ENCODE results near the gene GTF3C4.

The GTF3C4 gene

DNA sequence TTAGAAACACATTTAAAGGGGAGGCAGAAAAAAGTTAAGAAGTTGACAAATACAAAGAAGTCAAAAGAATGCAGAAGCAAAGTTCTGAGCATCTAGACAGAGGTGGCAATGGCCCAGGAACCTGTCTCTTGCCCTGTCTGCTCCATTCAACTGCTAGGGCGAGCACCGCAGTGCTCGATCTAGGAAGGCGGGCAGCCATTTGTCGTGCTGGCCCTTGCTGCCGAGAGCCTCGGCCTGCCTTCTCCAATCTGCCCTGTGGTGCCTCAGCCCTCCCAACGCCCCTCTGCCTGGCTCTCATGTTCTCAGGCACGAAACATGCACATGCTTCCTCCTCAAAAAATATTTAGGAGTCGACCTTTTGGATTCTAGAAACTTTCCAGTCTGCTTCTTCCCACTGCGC lies 42.7 kb upstream of the GTF3C4 start:
- H3K27ac ChIP-seq (ENCODE audit: low read length, poor library complexity, severe bottlenecking) = no peak overlapping the region
- peaks cover 9% of the 10 kb centered on the region for H3K4me1 ChIP-seq (ENCODE audit: control insufficient read depth, insufficient read depth, low read depth, low read length)
- no peak overlapping the region for H3K9ac ChIP-seq (ENCODE audit: low read length)
- H3K23ac ChIP-seq (ENCODE audit: low read length in 2 of 2) = no peak overlapping the region
- H2BK120ac ChIP-seq (ENCODE audit: low read depth, low read length) = no peak overlapping the region
- no peak overlapping the region for H2AK5ac ChIP-seq (ENCODE audit: low read length, severe bottlenecking)
- no peak overlapping the region for H3K4ac ChIP-seq (ENCODE audit: low read depth in 1 of 2, low read length in 2 of 2)
- H3K36me3 ChIP-seq (ENCODE audit: control insufficient read depth in 1 of 2, insufficient read depth in 2 of 2, low read depth in 1 of 2, low read length in 2 of 2) = peaks cover 43 to 78% of the 10 kb centered on the region in 2 experiments
- no peaks in the 10 kb centered on the region for H3K27me3 ChIP-seq (ENCODE audit: control insufficient read depth in 1 of 2, insufficient read depth in 1 of 2, low read length in 2 of 2)
- no peak overlapping the region for H4K8ac ChIP-seq (ENCODE audit: low read length)
- no peaks in the 10 kb centered on the region for H3K9me3 ChIP-seq (ENCODE audit: control insufficient read depth, low read length)
- peaks cover 4% of the 10 kb centered on the region for H3K79me1 ChIP-seq (replicated peaks; ENCODE audit: low read length, poor library complexity, severe bottlenecking)
- no peak overlapping the region for H3K4me2 ChIP-seq (ENCODE audit: low read length, poor library complexity, severe bottlenecking)
- no peak overlapping the region for H3K4me3 ChIP-seq (ENCODE audit: insufficient read depth in 1 of 2, low read depth in 1 of 2, low read length in 2 of 2)
- no peak overlapping the region for H2AFZ ChIP-seq (ENCODE audit: low read depth, low read length)
- H2BK15ac ChIP-seq (ENCODE audit: low read depth, poor library complexity, severe bottlenecking) = no peak overlapping the region
- H2BK5ac ChIP-seq (ENCODE audit: low read depth, low read length, poor library complexity, severe bottlenecking) = no peak overlapping the region
- H3K14ac ChIP-seq (ENCODE audit: low read length in 2 of 2) = no peak overlapping the region
- no peak for DNase-seq
- no peak overlapping the region for H3K18ac ChIP-seq (ENCODE audit: low read depth in 1 of 2, low read length in 2 of 2)
- 93% methylated on average over 11 of the region's 11 CpGs for WGBS
- no peak overlapping the region for H4K91ac ChIP-seq (ENCODE audit: low read length)
- H2BK12ac ChIP-seq (ENCODE audit: low read length in 2 of 2) = no peak overlapping the region

DNA sequence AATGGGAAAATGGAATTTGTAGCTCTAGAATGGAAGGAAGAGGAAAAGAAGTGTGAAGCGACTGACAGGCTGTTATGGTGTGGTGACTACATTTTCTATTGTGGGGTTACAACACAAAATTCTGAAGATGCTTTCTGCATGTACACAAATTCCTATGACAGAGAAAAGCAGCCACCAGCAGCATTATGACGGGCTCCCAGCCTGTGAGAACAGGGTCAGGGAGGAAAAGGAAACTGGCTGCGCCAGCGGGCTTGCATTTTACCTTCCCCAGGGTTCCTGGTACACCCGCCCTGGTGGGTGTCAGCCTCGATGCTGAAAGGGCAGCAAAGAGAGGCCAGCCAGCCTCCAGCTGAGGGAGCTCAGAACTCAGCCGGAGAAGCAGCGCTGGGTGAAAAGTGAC lies 41.5 kb upstream of the GTF3C4 start:
- no peaks in the 10 kb centered on the region for H3K27me3 ChIP-seq (ENCODE audit: control insufficient read depth in 1 of 2, insufficient read depth in 1 of 2, low read length in 2 of 2)
- H2BK120ac ChIP-seq (ENCODE audit: low read depth, low read length) = no peak overlapping the region
- no peak overlapping the region for H2BK5ac ChIP-seq (ENCODE audit: low read depth, low read length, poor library complexity, severe bottlenecking)
- 97% methylated on average over 6 of the region's 8 CpGs for WGBS
- DNase-seq = no peak
- peaks cover 36 to 75% of the 10 kb centered on the region in 2 experiments for H3K36me3 ChIP-seq (ENCODE audit: control insufficient read depth in 1 of 2, insufficient read depth in 2 of 2, low read depth in 1 of 2, low read length in 2 of 2)
- H2AFZ ChIP-seq (ENCODE audit: low read depth, low read length) = no peak overlapping the region
- H3K14ac ChIP-seq (ENCODE audit: low read length in 2 of 2) = no peak overlapping the region
- H3K4me1 ChIP-seq (ENCODE audit: control insufficient read depth, insufficient read depth, low read depth, low read length) = peaks cover 7% of the 10 kb centered on the region
- H3K18ac ChIP-seq (ENCODE audit: low read depth in 1 of 2, low read length in 2 of 2) = no peak overlapping the region
- H2AK5ac ChIP-seq (ENCODE audit: low read length, severe bottlenecking) = no peak overlapping the region
- H3K4me3 ChIP-seq (ENCODE audit: insufficient read depth in 1 of 2, low read depth in 1 of 2, low read length in 2 of 2) = no peak overlapping the region
- no peak overlapping the region for H3K23ac ChIP-seq (ENCODE audit: low read length in 2 of 2)
- no peak overlapping the region for H2BK15ac ChIP-seq (ENCODE audit: low read depth, poor library complexity, severe bottlenecking)
- H3K9me3 ChIP-seq (ENCODE audit: control insufficient read depth, low read length) = no peaks in the 10 kb centered on the region
- H3K79me1 ChIP-seq (replicated peaks; ENCODE audit: low read length, poor library complexity, severe bottlenecking) = peaks cover 3% of the 10 kb centered on the region
- H3K4ac ChIP-seq (ENCODE audit: low read depth in 1 of 2, low read length in 2 of 2) = no peak overlapping the region
- no peak overlapping the region for H2BK12ac ChIP-seq (ENCODE audit: low read length in 2 of 2)
- H3K9ac ChIP-seq (ENCODE audit: low read length) = no peak overlapping the region
- H4K8ac ChIP-seq (ENCODE audit: low read length) = no peak overlapping the region
- H4K91ac ChIP-seq (ENCODE audit: low read length) = no peak overlapping the region
- H3K4me2 ChIP-seq (ENCODE audit: low read length, poor library complexity, severe bottlenecking) = no peak overlapping the region
- H3K27ac ChIP-seq (ENCODE audit: low read length, poor library complexity, severe bottlenecking) = no peak overlapping the region

DNA sequence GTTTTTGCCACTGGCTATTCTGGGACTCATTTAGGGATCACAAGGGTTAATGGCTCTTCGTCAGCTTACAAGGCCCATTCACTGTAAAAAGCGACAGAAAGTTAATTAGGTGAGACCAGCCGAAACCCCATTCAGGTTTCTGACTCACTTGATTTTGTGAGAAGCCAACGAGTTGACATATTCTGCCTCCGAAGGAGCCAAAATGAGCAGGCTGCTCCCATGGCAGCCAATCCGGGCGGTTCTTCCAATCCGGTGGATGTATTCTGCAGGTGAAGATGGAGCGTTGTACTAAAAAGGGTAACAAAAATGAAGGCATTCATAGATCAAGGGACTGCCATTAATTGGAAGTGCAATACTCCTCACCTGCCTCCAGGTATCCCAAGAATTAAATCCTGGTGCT lies 40.1 kb upstream of the GTF3C4 start:
- Histone ChIP-seq H3K36me3 (ENCODE audit: control insufficient read depth in 1 of 2, insufficient read depth in 2 of 2, low read depth in 1 of 2, low read length in 2 of 2) (peaks cover 35 to 68% of the 10 kb centered on the region in 2 experiments), H4K91ac (ENCODE audit: low read length) (no peak overlapping the region), H3K4me3 (ENCODE audit: insufficient read depth in 1 of 2, low read depth in 1 of 2, low read length in 2 of 2) (no peak overlapping the region), H3K14ac (ENCODE audit: low read length in 2 of 2) (no peak overlapping the region), H3K4ac (ENCODE audit: low read depth in 1 of 2, low read length in 2 of 2) (no peak overlapping the region), H2BK12ac (ENCODE audit: low read length in 2 of 2) (no peak overlapping the region), H2BK5ac (ENCODE audit: low read depth, low read length, poor library complexity, severe bottlenecking) (no peak overlapping the region), H3K18ac (ENCODE audit: low read depth in 1 of 2, low read length in 2 of 2) (no peak overlapping the region), H3K27me3 (ENCODE audit: control insufficient read depth in 1 of 2, insufficient read depth in 1 of 2, low read length in 2 of 2) (no peaks in the 10 kb centered on the region), H2BK120ac (ENCODE audit: low read depth, low read length) (no peak overlapping the region), H3K4me2 (ENCODE audit: low read length, poor library complexity, severe bottlenecking) (no peak overlapping the region), H2BK15ac (ENCODE audit: low read depth, poor library complexity, severe bottlenecking) (no peak overlapping the region), H3K23ac (ENCODE audit: low read length in 2 of 2) (no peak overlapping the region), H4K8ac (ENCODE audit: low read length) (no peak overlapping the region), H3K27ac (ENCODE audit: low read length, poor library complexity, severe bottlenecking) (no peak overlapping the region), H3K9ac (ENCODE audit: low read length) (no peak overlapping the region), H3K4me1 (ENCODE audit: control insufficient read depth, insufficient read depth, low read depth, low read length) (peaks cover 7% of the 10 kb centered on the region), H2AFZ (ENCODE audit: low read depth, low read length) (no peak overlapping the region), H2AK5ac (ENCODE audit: low read length, severe bottlenecking) (no peak overlapping the region), H3K9me3 (ENCODE audit: control insufficient read depth, low read length) (no peaks in the 10 kb centered on the region), H3K79me1 (replicated peaks; ENCODE audit: low read length, poor library complexity, severe bottlenecking) (peaks cover 8% of the 10 kb centered on the region)
- 97% methylated on average over 9 of the region's 9 CpGs for WGBS
- no peak for DNase-seq

DNA sequence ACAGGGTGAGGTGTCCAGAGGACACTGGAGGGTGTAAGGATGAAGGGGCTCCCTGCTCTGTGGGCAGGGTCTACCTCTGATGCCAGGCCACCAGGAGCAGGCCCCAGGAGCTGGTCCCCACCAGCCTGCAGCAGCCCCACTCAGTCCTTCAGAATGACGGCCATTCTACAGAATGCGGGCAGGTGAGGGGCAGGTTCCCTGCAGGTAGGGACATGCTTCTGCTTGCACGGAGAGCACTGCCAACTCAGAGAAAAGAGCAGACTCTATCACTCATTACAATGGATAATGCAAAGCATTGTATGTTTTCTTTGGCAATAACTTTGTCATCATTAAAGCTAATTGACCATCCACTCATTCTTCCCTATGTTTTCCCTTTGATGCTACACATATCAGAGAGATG lies 39.5 kb upstream of the GTF3C4 start:
- Histone ChIP-seq H2BK5ac (ENCODE audit: low read depth, low read length, poor library complexity, severe bottlenecking) (no peak overlapping the region), H2BK120ac (ENCODE audit: low read depth, low read length) (no peak overlapping the region), H3K27me3 (ENCODE audit: control insufficient read depth in 1 of 2, insufficient read depth in 1 of 2, low read length in 2 of 2) (no peaks in the 10 kb centered on the region), H3K4me3 (ENCODE audit: insufficient read depth in 1 of 2, low read depth in 1 of 2, low read length in 2 of 2) (no peak overlapping the region), H2BK15ac (ENCODE audit: low read depth, poor library complexity, severe bottlenecking) (no peak overlapping the region), H3K4me2 (ENCODE audit: low read length, poor library complexity, severe bottlenecking) (no peak overlapping the region), H4K8ac (ENCODE audit: low read length) (no peak overlapping the region), H3K79me1 (replicated peaks; ENCODE audit: low read length, poor library complexity, severe bottlenecking) (peaks cover 9% of the 10 kb centered on the region), H3K9ac (ENCODE audit: low read length) (no peak overlapping the region), H2AFZ (ENCODE audit: low read depth, low read length) (no peak overlapping the region), H3K9me3 (ENCODE audit: control insufficient read depth, low read length) (no peaks in the 10 kb centered on the region), H3K14ac (ENCODE audit: low read length in 2 of 2) (no peak overlapping the region), H3K27ac (ENCODE audit: low read length, poor library complexity, severe bottlenecking) (no peak overlapping the region), H3K23ac (ENCODE audit: low read length in 2 of 2) (no peak overlapping the region), H3K4me1 (ENCODE audit: control insufficient read depth, insufficient read depth, low read depth, low read length) (peaks cover 7% of the 10 kb centered on the region), H3K36me3 (ENCODE audit: control insufficient read depth in 1 of 2, insufficient read depth in 2 of 2, low read depth in 1 of 2, low read length in 2 of 2) (peaks cover 36 to 63% of the 10 kb centered on the region in 2 experiments), H4K91ac (ENCODE audit: low read length) (no peak overlapping the region), H3K18ac (ENCODE audit: low read depth in 1 of 2, low read length in 2 of 2) (no peak overlapping the region), H2AK5ac (ENCODE audit: low read length, severe bottlenecking) (no peak overlapping the region), H2BK12ac (ENCODE audit: low read length in 2 of 2) (no peak overlapping the region), H3K4ac (ENCODE audit: low read depth in 1 of 2, low read length in 2 of 2) (no peak overlapping the region)
- 97% methylated on average over 3 of the region's 3 CpGs for WGBS
- DNase-seq = no peak

Measured in mesenchymal stem cell (in vitro differentiated cells and primary cell).